HCT116 (cell line): ENCODE results near the gene CSNK1E. TPM values are rescaled to one million over a fixed set of nuclear protein-coding genes. Genes with fewer than 3 reads are reported as not detected.

Experiments used
- ATAC-seq: fragments of 200-7000 bp; cut with Tn5 transposase; 2 replicates; pipeline ENCODE4 v1.9.1; 2020; ENCODE audit warnings: mild to moderate bottlenecking, moderate library complexity
- BruUV-seq: library from RNA; stranded (reverse); fragments of 400-500 nt; replicated peaks from 2 replicates; lab custom pipeline; 2021; lab: Mats Ljungman, UMichigan
- CTCF ChIA-PET: fragments of 300-600 bp; sonication (Branson Sonifier 250); formaldehyde crosslinking; loops from one replicate; lab custom pipeline; 2021; ENCODE audit warnings: antibody characterized with exemption; lab: Charles Lee
- POLR2A ChIA-PET: fragments of 300-600, 350-600 bp; sonication (Branson Sonifier 250); formaldehyde crosslinking; loops from one replicate; lab custom pipeline; 2021; ENCODE audit warnings: antibody characterized with exemption; lab: Charles Lee
- RAD21 ChIA-PET, 2 experiments: fragments of 300-600 bp; sonication (Branson Sonifier 250); formaldehyde crosslinking; loops; one replicate each; lab custom pipeline; 2023; ENCODE audit warnings: low total read pairs in 2 of 2; ENCODE audit not compliant: uncharacterized antibody in 2 of 2, unreplicated experiment in 2 of 2, low non-redundant PET in 1 of 2; lab: Charles Lee
- DNase-seq: peaks from one replicate; pipeline ENCODE4 v3.0.0-alpha.2; 2010; ENCODE audit warnings: low read depth, low spot score
- H2AFZ ChIP-seq: fragments of 200-600 bp; shearing (Covaris generic), sonication (generic); 2 replicates; pipeline ENCODE4 v1.6.1; 2017; ENCODE audit warnings: low read depth, mixed run types, mixed read lengths, antibody characterized with exemption, low read length; ENCODE audit not compliant: poor library complexity, severe bottlenecking
- H3K27ac ChIP-seq: 2 replicates; pipeline ENCODE4 v1.5.1; 2012; ENCODE audit warnings: low read depth, low read length
- H3K27me3 ChIP-seq: fragments of 200-600 bp; sonication (generic); 2 replicates; pipeline ENCODE4 v1.6.1; 2016; ENCODE audit warnings: mixed run types, low read length, mixed read lengths; ENCODE audit not compliant: insufficient read depth
- H3K36me3 ChIP-seq, 2 experiments: fragments of 200-500 bp in 1 of 2; fragments of 200-600 bp in 1 of 2; sonication (Bioruptor generic) in 1 of 2; sonication (generic) in 1 of 2; 2 replicates each; pipeline versions ENCODE4 v1.5.1 to v1.6.1; 2014 to 2016; ENCODE audit warnings: low read length in 2 of 2, inconsistent platforms in 1 of 2, mixed read lengths in 1 of 2, mixed run types in 1 of 2; ENCODE audit not compliant: insufficient read depth in 2 of 2, control insufficient read depth in 1 of 2
- H3K4me1 ChIP-seq, 2 experiments: fragments of 200-600 bp in 1 of 2; sonication (generic) in 1 of 2; 2 replicates each; pipeline versions ENCODE4 v1.5.1 to v1.6.1; 2012 to 2017; ENCODE audit warnings: low read length in 2 of 2, inconsistent platforms in 1 of 2, mild to moderate bottlenecking in 1 of 2, mixed read lengths in 1 of 2, mixed run types in 1 of 2, moderate library complexity in 1 of 2; ENCODE audit not compliant: insufficient read depth in 2 of 2, control insufficient read depth in 1 of 2
- H3K4me2 ChIP-seq: fragments of 200-600 bp; sonication (generic); 2 replicates; pipeline ENCODE4 v1.6.1; 2017; ENCODE audit warnings: mixed run types, low read length, mixed read lengths
- H3K4me3 ChIP-seq, 2 experiments: fragments of 200-600 bp in 1 of 2; sonication (generic) in 1 of 2; replicated peaks in 1 of 2; 2 replicates each; pipeline ENCODE4 v1.5.1; 2011 to 2016; ENCODE audit warnings: low read length in 2 of 2, control low read depth in 1 of 2, low read depth in 1 of 2, mild to moderate bottlenecking in 1 of 2, mixed read lengths in 1 of 2, mixed run types in 1 of 2
- H3K79me2 ChIP-seq: fragments of 200-600 bp; sonication (generic); 2 replicates; pipeline ENCODE4 v1.6.1; 2017; ENCODE audit warnings: mild to moderate bottlenecking, mixed run types, low read length, moderate library complexity, mixed read lengths; ENCODE audit not compliant: insufficient read depth
- H3K9ac ChIP-seq: fragments of 200-600 bp; sonication (generic); 2 replicates; pipeline ENCODE4 v1.6.1; 2016; ENCODE audit warnings: low read length, mixed read lengths
- H3K9me2 ChIP-seq: fragments of 200-600 bp; sonication (generic), shearing (Covaris generic); 2 replicates; pipeline ENCODE4 v1.6.1; 2017; ENCODE audit warnings: mixed run types, mild to moderate bottlenecking, moderate library complexity; ENCODE audit not compliant: insufficient read depth
- H3K9me3 ChIP-seq, 2 experiments: fragments of 200-500 bp in 1 of 2; fragments of 200-600 bp in 1 of 2; sonication (Bioruptor generic) in 1 of 2; sonication (generic) in 1 of 2; 2 replicates each; pipeline ENCODE4 v1.6.1; 2014 to 2017; ENCODE audit warnings: low read length in 2 of 2, mixed read lengths in 2 of 2, inconsistent platforms in 1 of 2, low read depth in 1 of 2, mild to moderate bottlenecking in 1 of 2, mixed run types in 1 of 2, moderate library complexity in 1 of 2; ENCODE audit not compliant: control insufficient read depth in 1 of 2, insufficient read depth in 1 of 2
- H4K20me1 ChIP-seq: fragments of 200-600 bp; sonication (generic), shearing (Covaris generic); 2 replicates; pipeline ENCODE4 v1.6.1; 2017; ENCODE audit warnings: mixed run types, mild to moderate bottlenecking, moderate library complexity; ENCODE audit not compliant: insufficient read depth
- CBX3 ChIP-seq: IDR thresholded peaks from 2 replicates; pipeline ENCODE4 v1.6.1; 2012; ENCODE audit warnings: low read depth
- CEBPB ChIP-seq: IDR thresholded peaks from 2 replicates; pipeline ENCODE4 v1.6.1; 2012; ENCODE audit warnings: low read depth
- EGR1 ChIP-seq: IDR thresholded peaks from 2 replicates; pipeline ENCODE4 v1.6.1; 2012; ENCODE audit warnings: low read depth
- EZH2 ChIP-seq: fragments of 200-600 bp; sonication (generic); IDR thresholded peaks from 2 replicates; pipeline ENCODE4 v1.6.1; 2017; ENCODE audit warnings: antibody characterized with exemption, mixed run types
- EZH2phosphoT487 ChIP-seq: fragments of 200-600 bp; IDR thresholded peaks from 2 replicates; pipeline ENCODE4 v1.6.1; 2018; ENCODE audit warnings: antibody characterized with exemption, borderline replicate concordance
- FOSL1 ChIP-seq: IDR thresholded peaks from 2 replicates; pipeline ENCODE4 v1.6.1; 2012; ENCODE audit warnings: low read depth
- JUND ChIP-seq: IDR thresholded peaks from 2 replicates; pipeline ENCODE4 v1.6.1; 2012
- POLR2A ChIP-seq: IDR thresholded peaks from 2 replicates; pipeline ENCODE4 v1.7.0; 2011; ENCODE audit warnings: borderline replicate concordance; ENCODE audit not compliant: insufficient read depth, insufficient read length; ENCODE audit errors: extremely low read depth
- RAD21 ChIP-seq: IDR thresholded peaks from 2 replicates; pipeline ENCODE4 v1.6.1; 2012; ENCODE audit warnings: low read depth, mild to moderate bottlenecking
- SIN3A ChIP-seq: IDR thresholded peaks from 2 replicates; pipeline ENCODE4 v1.6.1; 2012; ENCODE audit warnings: low read depth
- TCF7L2 ChIP-seq: IDR thresholded peaks from 2 replicates; pipeline ENCODE4 v1.7.0; 2011; ENCODE audit warnings: borderline replicate concordance, inconsistent platforms; ENCODE audit not compliant: insufficient read depth, insufficient read length; ENCODE audit errors: extremely low read depth
- YY1 ChIP-seq: IDR thresholded peaks from 2 replicates; pipeline ENCODE4 v1.6.1; 2011; ENCODE audit warnings: low read length, low read depth, moderate library complexity, mild to moderate bottlenecking; ENCODE audit not compliant: insufficient replicate concordance; ENCODE audit errors: extremely low read depth
- intact Hi-C: fragments of 100-400 bp; cut with micrococcal nuclease; formaldehyde crosslinking; loops from 2 replicates; pipeline ENCODE4 v1.10.0; 2022
- total RNA-seq: library from RNA; stranded (reverse); gene quantifications from one replicate; pipeline ENCODE4 v1.2.1, GENCODE V29; 2021; ENCODE audit not compliant: unreplicated experiment
- TF ChIP-seq, protein P1 (sequence below): IDR thresholded peaks from 2 replicates; pipeline ENCODE4 v1.6.1; 2011; ENCODE audit warnings: mild to moderate bottlenecking, low read length, moderate library complexity; ENCODE audit not compliant: insufficient replicate concordance; ENCODE audit errors: extremely low read depth
- TF ChIP-seq, protein P2 (sequence below): IDR thresholded peaks from 2 replicates; pipeline ENCODE4 v1.6.1; 2012; ENCODE audit warnings: low read depth
- TF ChIP-seq, protein P3 (sequence below): IDR thresholded peaks from 2 replicates; pipeline ENCODE4 v1.6.1; 2012
- TF ChIP-seq, protein P4 (sequence below), 3 experiments: fragments of 200-600 bp in 1 of 3; sonication (generic) in 1 of 3; IDR thresholded peaks in 2 of 3; conservative IDR thresholded peaks in 1 of 3; 2 replicates each; pipeline ENCODE4 v1.5.1; 2012 to 2017; ENCODE audit warnings: low read depth in 2 of 3, low read length in 2 of 3, antibody characterized with exemption in 1 of 3, borderline replicate concordance in 1 of 3, control low read depth in 1 of 3, mild to moderate bottlenecking in 1 of 3, mixed read lengths in 1 of 3, mixed run types in 1 of 3, moderate library complexity in 1 of 3; ENCODE audit not compliant: insufficient read depth in 1 of 3

The CSNK1E gene
- total RNA-seq, 1 experiment from 2014 or later, result 190 TPM

DNA sequence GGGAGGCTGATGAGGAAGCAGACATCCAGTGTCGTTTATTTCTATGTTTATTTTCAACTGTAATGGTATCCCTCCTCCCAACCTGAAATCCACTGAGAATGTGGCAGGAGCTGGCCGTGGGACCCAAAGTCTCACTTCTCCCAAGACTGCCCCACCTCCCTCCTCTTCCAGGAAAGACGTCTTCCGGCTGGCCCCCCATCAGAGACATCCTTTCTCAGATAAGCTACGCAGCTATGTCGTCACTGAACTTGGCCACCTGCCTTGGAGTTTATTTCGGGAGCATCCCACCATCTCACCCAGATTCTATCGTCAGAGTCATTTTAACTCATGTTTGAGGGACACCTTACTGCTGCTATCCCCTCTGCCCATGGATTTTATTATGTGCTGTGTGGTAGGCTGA is 58.3 kb downstream of the CSNK1E start:
- H3K9me2 ChIP-seq, result no peaks in the 10 kb centered on the region
- ChIA-PET CTCF (no interaction called here), RAD21 (no interaction called here), POLR2A (no interaction called here)
- DNase-seq, result no peak
- H3K27me3 ChIP-seq, result no peaks in the 10 kb centered on the region
- H3K9ac ChIP-seq, result no peak overlapping the region
- H3K36me3 ChIP-seq, result no peaks in the 10 kb centered on the region
- peaks cover 71% of the 10 kb centered on the region for H3K79me2 ChIP-seq
- no TSS peak for BruUV-seq
- H3K4me2 ChIP-seq, result no peak overlapping the region
- peaks cover 5 to 6% of the 10 kb centered on the region in 2 experiments; a peak in 2 of 4 replicates for H3K4me1 ChIP-seq
- intact Hi-C loops, result no loop called here
- H3K9me3 ChIP-seq, result no peaks in the 10 kb centered on the region
- H3K4me3 ChIP-seq, result no peak overlapping the region
- no peak overlapping the region for H2AFZ ChIP-seq
- H3K27ac ChIP-seq, result no peak overlapping the region
- no peak for ATAC-seq
- peaks cover 4% of the 10 kb centered on the region; the same call in 1 of the 2 replicates for H4K20me1 ChIP-seq
- TF ChIP-seq RAD21 (no peak), TCF7L2 (no peak), SIN3A (no peak), EGR1 (no peak), FOSL1 (no peak), CBX3 (no peak), JUND (no peak), EZH2phosphoT487 (no peak), POLR2A (no peak), CEBPB (no peak), EZH2 (no peak), YY1 (no peak)
- TF ChIP-seq, protein P1, sequence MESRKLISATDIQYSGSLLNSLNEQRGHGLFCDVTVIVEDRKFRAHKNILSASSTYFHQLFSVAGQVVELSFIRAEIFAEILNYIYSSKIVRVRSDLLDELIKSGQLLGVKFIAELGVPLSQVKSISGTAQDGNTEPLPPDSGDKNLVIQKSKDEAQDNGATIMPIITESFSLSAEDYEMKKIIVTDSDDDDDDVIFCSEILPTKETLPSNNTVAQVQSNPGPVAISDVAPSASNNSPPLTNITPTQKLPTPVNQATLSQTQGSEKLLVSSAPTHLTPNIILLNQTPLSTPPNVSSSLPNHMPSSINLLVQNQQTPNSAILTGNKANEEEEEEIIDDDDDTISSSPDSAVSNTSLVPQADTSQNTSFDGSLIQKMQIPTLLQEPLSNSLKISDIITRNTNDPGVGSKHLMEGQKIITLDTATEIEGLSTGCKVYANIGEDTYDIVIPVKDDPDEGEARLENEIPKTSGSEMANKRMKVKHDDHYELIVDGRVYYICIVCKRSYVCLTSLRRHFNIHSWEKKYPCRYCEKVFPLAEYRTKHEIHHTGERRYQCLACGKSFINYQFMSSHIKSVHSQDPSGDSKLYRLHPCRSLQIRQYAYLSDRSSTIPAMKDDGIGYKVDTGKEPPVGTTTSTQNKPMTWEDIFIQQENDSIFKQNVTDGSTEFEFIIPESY, result no peak
- TF ChIP-seq, protein P2, sequence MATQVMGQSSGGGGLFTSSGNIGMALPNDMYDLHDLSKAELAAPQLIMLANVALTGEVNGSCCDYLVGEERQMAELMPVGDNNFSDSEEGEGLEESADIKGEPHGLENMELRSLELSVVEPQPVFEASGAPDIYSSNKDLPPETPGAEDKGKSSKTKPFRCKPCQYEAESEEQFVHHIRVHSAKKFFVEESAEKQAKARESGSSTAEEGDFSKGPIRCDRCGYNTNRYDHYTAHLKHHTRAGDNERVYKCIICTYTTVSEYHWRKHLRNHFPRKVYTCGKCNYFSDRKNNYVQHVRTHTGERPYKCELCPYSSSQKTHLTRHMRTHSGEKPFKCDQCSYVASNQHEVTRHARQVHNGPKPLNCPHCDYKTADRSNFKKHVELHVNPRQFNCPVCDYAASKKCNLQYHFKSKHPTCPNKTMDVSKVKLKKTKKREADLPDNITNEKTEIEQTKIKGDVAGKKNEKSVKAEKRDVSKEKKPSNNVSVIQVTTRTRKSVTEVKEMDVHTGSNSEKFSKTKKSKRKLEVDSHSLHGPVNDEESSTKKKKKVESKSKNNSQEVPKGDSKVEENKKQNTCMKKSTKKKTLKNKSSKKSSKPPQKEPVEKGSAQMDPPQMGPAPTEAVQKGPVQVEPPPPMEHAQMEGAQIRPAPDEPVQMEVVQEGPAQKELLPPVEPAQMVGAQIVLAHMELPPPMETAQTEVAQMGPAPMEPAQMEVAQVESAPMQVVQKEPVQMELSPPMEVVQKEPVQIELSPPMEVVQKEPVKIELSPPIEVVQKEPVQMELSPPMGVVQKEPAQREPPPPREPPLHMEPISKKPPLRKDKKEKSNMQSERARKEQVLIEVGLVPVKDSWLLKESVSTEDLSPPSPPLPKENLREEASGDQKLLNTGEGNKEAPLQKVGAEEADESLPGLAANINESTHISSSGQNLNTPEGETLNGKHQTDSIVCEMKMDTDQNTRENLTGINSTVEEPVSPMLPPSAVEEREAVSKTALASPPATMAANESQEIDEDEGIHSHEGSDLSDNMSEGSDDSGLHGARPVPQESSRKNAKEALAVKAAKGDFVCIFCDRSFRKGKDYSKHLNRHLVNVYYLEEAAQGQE, result no peak
- TF ChIP-seq, protein P3, sequence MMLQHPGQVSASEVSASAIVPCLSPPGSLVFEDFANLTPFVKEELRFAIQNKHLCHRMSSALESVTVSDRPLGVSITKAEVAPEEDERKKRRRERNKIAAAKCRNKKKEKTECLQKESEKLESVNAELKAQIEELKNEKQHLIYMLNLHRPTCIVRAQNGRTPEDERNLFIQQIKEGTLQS, result no peak
- TF ChIP-seq, protein P4, sequence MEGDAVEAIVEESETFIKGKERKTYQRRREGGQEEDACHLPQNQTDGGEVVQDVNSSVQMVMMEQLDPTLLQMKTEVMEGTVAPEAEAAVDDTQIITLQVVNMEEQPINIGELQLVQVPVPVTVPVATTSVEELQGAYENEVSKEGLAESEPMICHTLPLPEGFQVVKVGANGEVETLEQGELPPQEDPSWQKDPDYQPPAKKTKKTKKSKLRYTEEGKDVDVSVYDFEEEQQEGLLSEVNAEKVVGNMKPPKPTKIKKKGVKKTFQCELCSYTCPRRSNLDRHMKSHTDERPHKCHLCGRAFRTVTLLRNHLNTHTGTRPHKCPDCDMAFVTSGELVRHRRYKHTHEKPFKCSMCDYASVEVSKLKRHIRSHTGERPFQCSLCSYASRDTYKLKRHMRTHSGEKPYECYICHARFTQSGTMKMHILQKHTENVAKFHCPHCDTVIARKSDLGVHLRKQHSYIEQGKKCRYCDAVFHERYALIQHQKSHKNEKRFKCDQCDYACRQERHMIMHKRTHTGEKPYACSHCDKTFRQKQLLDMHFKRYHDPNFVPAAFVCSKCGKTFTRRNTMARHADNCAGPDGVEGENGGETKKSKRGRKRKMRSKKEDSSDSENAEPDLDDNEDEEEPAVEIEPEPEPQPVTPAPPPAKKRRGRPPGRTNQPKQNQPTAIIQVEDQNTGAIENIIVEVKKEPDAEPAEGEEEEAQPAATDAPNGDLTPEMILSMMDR (IDR thresholded peaks at IDR 0.05 in 2 of 3, conservative IDR thresholded peaks at IDR 0.05 in 1 of 3; ENCODE audit: borderline replicate concordance in 1 of 3, insufficient read depth in 1 of 3, low read depth in 2 of 3, low read length in 2 of 3), result no peak
